Fibroblast of lung (primary cell): ENCODE results near the gene PABPC1L2B. TPM values are rescaled to one million over a fixed set of nuclear protein-coding genes. Genes with fewer than 3 reads are reported as not detected.
"Not testable (repeated sequence)": the region's sequence is repeated elsewhere in the genome, so short reads cannot be mapped to it uniquely, and the experiment has no call there.

ENCODE experiments used
- DNase-seq, 2 donors: peaks; one replicate each; pipeline versions ENCODE4 v3.0.0 to v3.0.0-alpha.2; 2010; ENCODE audit warnings: low read depth in 2 of 2
- H2AFZ ChIP-seq: 2 replicates; pipeline ENCODE4 v1.5.1; 2012; ENCODE audit warnings: low read length, control low read depth, inconsistent platforms
- H3K27ac ChIP-seq: 2 replicates; pipeline ENCODE4 v1.5.1; 2011; ENCODE audit warnings: low read length, control low read depth; ENCODE audit not compliant: insufficient read depth
- H3K27me3 ChIP-seq: 2 replicates; pipeline ENCODE4 v1.5.1; 2011; ENCODE audit warnings: mild to moderate bottlenecking, low read length; ENCODE audit not compliant: control insufficient read depth, insufficient read depth
- H3K36me3 ChIP-seq: 2 replicates; pipeline ENCODE4 v1.5.1; 2011; ENCODE audit warnings: low read length; ENCODE audit not compliant: control insufficient read depth, insufficient read depth
- H3K4me1 ChIP-seq: 2 replicates; pipeline ENCODE4 v1.5.1; 2011; ENCODE audit warnings: low read length; ENCODE audit not compliant: control insufficient read depth, insufficient read depth; ENCODE audit errors: extremely low read depth
- H3K4me2 ChIP-seq: 2 replicates; pipeline ENCODE4 v1.5.1; 2011; ENCODE audit warnings: low read length, control low read depth; ENCODE audit not compliant: insufficient read depth; ENCODE audit errors: extremely low read depth
- H3K4me3 ChIP-seq, 4 experiments: fragments of 200-600 bp in 1 of 4; sonication (generic) in 1 of 4; replicated peaks in 1 of 4; 2 replicates each; pipeline ENCODE4 v1.5.1; 2011 to 2016; ENCODE audit warnings: low read length in 4 of 4, low read depth in 3 of 4, mild to moderate bottlenecking in 3 of 4, control low read depth in 2 of 4, inconsistent platforms in 1 of 4, mixed read lengths in 1 of 4; ENCODE audit not compliant: insufficient read depth in 1 of 4; ENCODE audit errors: control extremely low read depth in 1 of 4
- H3K79me2 ChIP-seq: 2 replicates; pipeline ENCODE4 v1.5.1; 2012; ENCODE audit warnings: mild to moderate bottlenecking, low read length, inconsistent platforms; ENCODE audit not compliant: control insufficient read depth, insufficient read depth
- H3K9ac ChIP-seq: 2 replicates; pipeline ENCODE4 v1.5.1; 2011; ENCODE audit warnings: mild to moderate bottlenecking, low read length, control low read depth; ENCODE audit not compliant: insufficient read depth
- H3K9me3 ChIP-seq: 2 replicates; pipeline ENCODE4 v1.5.1; 2012; ENCODE audit warnings: low read depth, low read length; ENCODE audit not compliant: control insufficient read depth, insufficient read depth
- H4K20me1 ChIP-seq: 2 replicates; pipeline ENCODE4 v1.5.1; 2011; ENCODE audit warnings: low read length; ENCODE audit not compliant: control insufficient read depth, insufficient read depth; ENCODE audit errors: extremely low read depth
- polyA minus RNA-seq: library from RNA; depleted of rRNA, polyadenylated mRNA; stranded (reverse); fragments of >200 nt; gene quantifications from 2 replicates; pipeline ENCODE4 v1.2.3, GENCODE V29; 2011; ENCODE audit warnings: low replicate concordance
- polyA plus RNA-seq, 2 donors: library from polyadenylated mRNA; depleted of rRNA in 1 of 2; stranded (reverse) in 1 of 2; unstranded in 1 of 2; fragments of >200 nt; gene quantifications; 2 replicates each; pipeline ENCODE4 v1.2.1, GENCODE V29; 2011 to 2012; ENCODE audit warnings: missing spikeins in 1 of 2
- total RNA-seq: library from RNA; depleted of rRNA; stranded (reverse); fragments of >200 nt; gene quantifications from 2 replicates; pipeline ENCODE4 v1.2.1, GENCODE V29; 2014

Gene PABPC1L2B
- not detected in 2 replicates for total RNA-seq
- polyA plus RNA-seq: not detected in 2 replicates
- polyA plus RNA-seq (2012): not detected in 2 replicates
- not detected in 2 replicates for polyA minus RNA-seq

GRCh38 chrX:73002733-73003132, at the start of gene PABPC1L2B:
Gene PABPC1L2B (plus strand): TSS chrX:73002939. CDS start chrX:73003643, 704 bp downstream.
- H3K4me1 ChIP-seq, H2AFZ ChIP-seq, H4K20me1 ChIP-seq, DNase-seq, H3K9me3 ChIP-seq, H3K27ac ChIP-seq, H3K27me3 ChIP-seq, H3K36me3 ChIP-seq, H3K4me3 ChIP-seq, H3K9ac ChIP-seq, H3K4me2 ChIP-seq, H3K79me2 ChIP-seq: not testable (repeated sequence)

DNA sequence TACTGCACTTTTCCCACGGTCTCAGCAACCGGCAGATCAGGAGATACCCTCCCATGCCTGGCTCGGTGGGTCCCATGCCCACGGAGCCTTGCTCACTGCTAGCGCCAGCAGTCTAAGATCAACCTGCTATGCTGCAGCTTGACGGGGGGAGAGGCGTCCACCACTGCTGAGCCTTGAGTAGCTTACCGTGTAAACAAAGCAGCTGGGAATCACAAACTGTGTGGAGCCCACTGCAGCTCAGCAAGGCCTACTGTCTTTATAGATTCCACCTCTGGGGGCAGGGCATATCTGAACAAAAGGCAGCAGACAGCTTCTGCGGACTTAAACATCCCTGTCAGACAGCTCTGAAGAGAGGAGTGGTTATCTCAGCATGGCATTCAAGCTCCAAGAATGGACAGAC, 42.8 kb upstream of the PABPC1L2B start:
- not testable (repeated sequence) for H3K79me2 ChIP-seq, H3K36me3 ChIP-seq, DNase-seq, H3K4me2 ChIP-seq, H3K4me1 ChIP-seq, H3K27ac ChIP-seq, H2AFZ ChIP-seq, H4K20me1 ChIP-seq, H3K9ac ChIP-seq, H3K27me3 ChIP-seq, H3K4me3 ChIP-seq, H3K9me3 ChIP-seq

- H3K4me2 ChIP-seq, H3K27ac ChIP-seq, H3K79me2 ChIP-seq, H3K36me3 ChIP-seq, H3K27me3 ChIP-seq, H3K4me1 ChIP-seq, H3K4me3 ChIP-seq, H3K9me3 ChIP-seq, H2AFZ ChIP-seq, H3K9ac ChIP-seq, H4K20me1 ChIP-seq, DNase-seq: not testable (repeated sequence)
Measured at GRCh38 chrX:72971859-72972258, 30.9 kb upstream of the PABPC1L2B start.

DNA sequence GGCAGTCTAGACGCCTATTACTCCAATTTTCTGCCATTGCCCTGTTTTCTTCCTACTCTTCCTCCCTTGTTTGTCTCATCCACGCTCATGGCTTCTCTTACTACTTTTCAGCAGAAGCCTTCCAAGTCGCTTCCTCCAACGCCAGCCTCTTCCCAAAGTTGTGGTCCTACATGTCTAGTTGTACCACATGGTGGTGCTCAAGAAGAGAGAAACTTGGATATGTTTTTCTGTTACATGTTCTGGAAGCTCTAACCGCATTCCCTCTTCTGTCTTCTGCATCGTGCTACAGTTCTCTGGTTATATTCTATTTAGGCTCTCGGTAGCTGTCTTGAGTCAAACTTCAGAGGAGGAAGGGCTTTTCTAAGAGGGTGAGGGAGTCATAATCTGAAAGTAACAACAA, 27.9 kb upstream of the PABPC1L2B start:
- not testable (repeated sequence) for H3K27ac ChIP-seq, H3K9ac ChIP-seq, H3K36me3 ChIP-seq, H3K4me2 ChIP-seq, DNase-seq, H3K27me3 ChIP-seq, H3K4me1 ChIP-seq, H3K79me2 ChIP-seq, H3K4me3 ChIP-seq, H3K9me3 ChIP-seq, H4K20me1 ChIP-seq, H2AFZ ChIP-seq

DNA sequence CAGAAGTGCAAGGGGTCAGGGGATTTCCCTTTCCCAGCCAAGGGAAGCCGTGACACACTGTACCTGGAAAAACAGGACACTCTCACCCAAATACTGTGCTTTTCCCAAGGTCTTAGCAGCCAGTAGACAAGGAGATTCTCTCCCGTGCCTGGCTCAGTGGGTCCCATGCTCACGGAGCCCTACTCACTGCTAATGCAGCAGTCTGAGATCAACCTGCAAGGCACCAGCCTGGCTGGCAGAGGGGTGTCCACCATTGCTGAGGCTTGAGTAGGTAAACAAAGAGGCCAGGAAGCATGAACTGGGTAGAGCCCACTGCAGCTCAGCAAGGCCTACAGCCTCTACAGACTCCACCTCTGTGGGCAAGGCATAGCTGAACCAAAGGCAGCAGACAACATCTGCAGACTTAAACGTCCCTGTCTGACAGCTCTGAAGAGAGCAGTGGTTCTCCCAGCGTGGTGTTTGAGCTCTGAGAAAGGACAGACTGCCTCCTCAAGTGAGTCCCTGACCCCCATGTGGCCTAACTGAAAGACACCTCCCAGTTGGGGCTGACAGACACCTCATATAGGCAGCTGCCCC, 21.8 kb upstream of the PABPC1L2B start:
- not testable (repeated sequence) for H3K9ac ChIP-seq, H3K36me3 ChIP-seq, H3K4me2 ChIP-seq, H3K27ac ChIP-seq, DNase-seq, H2AFZ ChIP-seq, H4K20me1 ChIP-seq, H3K4me1 ChIP-seq, H3K9me3 ChIP-seq, H3K27me3 ChIP-seq, H3K79me2 ChIP-seq, H3K4me3 ChIP-seq

DNA sequence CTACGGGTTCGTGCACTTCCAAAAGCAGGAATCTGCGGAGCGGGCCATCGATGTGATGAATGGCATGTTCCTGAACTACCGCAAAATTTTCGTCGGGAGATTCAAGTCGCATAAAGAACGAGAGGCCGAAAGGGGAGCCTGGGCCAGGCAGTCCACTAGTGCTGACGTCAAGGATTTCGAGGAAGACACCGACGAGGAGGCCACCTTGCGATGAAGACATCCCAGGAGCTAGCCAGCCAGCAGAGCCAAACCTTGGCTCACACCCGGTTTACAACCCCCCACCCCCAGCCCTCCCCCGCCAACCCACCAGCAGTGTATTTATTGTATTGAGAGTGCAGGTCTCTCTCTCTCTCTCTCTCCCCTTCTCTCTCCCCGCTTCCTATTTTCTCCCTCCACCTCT, 1.3 kb downstream of the PABPC1L2B start:
- not testable (repeated sequence) for H3K4me3 ChIP-seq, H3K9ac ChIP-seq, H3K36me3 ChIP-seq, H3K4me2 ChIP-seq, DNase-seq, H3K27me3 ChIP-seq, H3K27ac ChIP-seq, H3K79me2 ChIP-seq, H3K4me1 ChIP-seq, H3K9me3 ChIP-seq, H4K20me1 ChIP-seq, H2AFZ ChIP-seq
